Stimulated activated CD8-positive, alpha-beta memory T cell treated with anti-CD3 and anti-CD28 coated beads, Interleukin-4, amount 100 ng/mL, for 1 hour (primary cell): ENCODE data around the gene BZW1.

ENCODE experiments used
- DNase-seq, 2 donors: peaks; one replicate each; pipeline ENCODE4 v3.0.0-alpha.2; 2020; ENCODE audit warnings: low read depth in 2 of 2, low spot score in 1 of 2

Gene BZW1

DNA sequence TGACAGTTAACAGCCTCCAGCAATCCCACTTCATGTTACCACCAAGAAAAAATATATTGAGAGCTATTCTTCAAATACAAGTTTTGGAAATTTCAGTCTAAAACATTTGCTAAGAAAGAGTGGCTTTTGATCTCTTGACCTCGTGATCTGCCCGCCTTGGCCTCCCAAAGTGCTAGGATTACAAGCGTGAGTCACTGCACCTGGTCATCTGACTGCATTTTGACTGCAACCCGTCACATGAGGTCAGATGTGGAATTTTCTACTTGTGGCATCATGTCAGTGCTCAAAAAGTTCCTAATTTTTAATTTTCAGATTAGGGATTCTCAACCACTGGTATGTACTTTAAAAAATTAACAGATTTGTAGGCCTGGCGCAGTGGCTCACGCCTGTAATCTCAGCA lies 61.9 kb downstream of the BZW1 start:
- no peak for DNase-seq
